HG02571 (cell line): Measurements from ENCODE around the gene MGAT5.

Source experiments
- ATAC-seq: cut with Tn5 transposase; IDR thresholded peaks from one replicate; pipeline ENCODE4 v1.9.1; 2021; ENCODE audit warnings: mild to moderate bottlenecking, moderate library complexity; ENCODE audit not compliant: unreplicated experiment

The MGAT5 gene

DNA sequence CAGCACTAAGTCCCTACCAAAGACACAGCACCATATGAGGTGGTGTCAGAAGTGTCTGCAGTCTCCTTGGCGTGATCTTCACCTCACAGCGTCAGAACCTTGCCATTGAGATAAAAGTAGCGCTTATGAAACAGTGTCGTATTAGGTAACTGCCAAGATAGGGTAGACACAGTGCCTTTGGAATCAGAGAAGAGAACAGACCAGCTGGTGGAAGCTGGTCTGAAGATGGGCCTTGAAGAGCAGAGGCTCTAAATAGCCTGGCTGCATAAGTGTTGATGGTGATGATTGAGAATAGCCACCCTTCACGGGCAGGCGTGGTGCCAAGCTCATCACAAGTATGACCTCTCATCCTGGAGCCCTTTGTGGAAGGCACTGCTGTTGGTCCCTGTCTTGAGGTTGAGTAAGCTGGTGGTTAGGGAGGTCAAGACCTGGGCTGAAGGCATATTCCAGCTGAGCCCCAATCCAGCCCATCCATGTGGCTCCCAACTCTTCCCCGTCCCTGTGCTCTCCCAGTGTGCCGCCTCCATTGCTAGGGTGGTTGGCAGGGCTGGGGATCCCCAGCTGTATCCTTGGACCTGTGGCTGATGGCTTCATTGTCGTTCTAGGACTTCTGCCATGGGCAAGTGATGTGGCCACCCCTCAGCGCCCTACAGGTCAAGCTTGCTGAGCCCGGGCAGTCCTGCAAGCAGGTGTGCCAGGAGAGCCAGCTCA, 187.4 kb downstream of the MGAT5 start:
- ATAC-seq: no peak

DNA sequence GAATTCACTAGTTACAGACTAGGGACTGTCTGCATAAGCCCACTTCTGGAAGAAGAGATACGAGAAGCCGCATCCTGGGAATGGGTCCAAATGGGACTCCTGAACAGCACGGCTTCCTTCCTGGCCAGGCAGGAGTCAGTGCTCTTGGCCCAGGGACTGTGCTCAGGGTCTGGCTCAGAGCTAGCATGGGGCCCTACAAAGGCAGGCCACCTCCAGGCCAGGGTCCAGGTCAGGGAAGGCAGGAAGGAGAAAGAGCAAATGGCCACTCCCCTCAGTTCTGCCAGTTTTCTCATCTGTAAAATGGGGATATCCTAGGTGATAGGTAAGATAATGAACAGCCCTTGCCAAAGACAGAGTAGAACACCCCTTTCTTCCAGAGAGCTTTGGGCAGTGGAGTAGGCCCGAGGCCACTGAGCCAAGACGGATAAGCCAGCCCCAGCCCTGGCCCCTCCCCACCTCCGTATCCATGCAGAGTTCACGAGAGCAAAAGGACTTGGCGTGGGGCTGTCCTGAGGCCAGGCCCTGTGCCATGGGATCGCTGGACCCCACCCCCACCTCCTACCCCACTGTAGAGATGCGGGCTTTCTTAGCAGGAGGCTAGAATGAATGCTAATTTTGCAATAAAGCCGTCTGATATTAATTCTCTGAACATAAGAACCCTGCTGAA, 190.1 kb downstream of the MGAT5 start:
- ATAC-seq: no peak

DNA sequence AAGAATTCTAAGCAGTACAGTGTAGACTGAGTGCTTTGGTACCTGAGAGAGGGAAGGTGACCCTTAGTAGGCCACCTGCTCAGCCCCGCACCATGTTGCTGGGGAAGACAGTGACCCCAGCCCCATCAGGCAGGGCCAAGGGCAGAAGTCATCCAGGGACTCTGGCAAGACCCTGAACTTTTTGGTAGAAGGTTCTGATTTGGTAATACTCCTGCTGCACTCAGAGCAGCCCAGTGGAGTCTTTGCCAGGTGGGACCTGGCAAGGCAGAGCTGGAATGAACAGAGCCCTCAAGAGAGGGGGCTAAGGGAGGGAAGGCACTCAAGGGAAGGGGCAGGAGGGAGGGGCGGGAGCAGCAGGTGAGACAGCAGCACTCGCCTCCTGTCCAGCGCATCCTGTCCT, 191.2 kb downstream of the MGAT5 start:
- ATAC-seq: no peak

DNA sequence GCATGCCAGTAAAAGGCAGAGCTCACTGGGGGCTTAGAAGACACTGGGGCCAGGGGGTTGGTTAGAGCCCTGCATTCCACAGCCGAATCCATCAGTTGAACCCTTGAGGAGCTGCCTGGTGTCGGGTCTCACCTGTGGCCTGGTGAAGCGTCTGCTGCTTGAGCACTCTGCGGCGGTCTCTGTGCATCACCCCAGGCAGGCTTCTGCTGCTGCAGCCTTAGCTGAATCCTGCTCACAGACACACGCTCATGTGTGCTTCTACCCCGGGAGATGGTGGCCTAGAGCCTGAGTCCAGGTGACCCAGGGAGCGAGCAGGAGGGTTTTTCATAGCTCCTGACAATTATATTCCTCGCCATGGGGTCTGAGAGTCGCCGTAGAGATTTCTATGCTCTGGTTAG, 192.1 kb downstream of the MGAT5 start:
- no peak for ATAC-seq

DNA sequence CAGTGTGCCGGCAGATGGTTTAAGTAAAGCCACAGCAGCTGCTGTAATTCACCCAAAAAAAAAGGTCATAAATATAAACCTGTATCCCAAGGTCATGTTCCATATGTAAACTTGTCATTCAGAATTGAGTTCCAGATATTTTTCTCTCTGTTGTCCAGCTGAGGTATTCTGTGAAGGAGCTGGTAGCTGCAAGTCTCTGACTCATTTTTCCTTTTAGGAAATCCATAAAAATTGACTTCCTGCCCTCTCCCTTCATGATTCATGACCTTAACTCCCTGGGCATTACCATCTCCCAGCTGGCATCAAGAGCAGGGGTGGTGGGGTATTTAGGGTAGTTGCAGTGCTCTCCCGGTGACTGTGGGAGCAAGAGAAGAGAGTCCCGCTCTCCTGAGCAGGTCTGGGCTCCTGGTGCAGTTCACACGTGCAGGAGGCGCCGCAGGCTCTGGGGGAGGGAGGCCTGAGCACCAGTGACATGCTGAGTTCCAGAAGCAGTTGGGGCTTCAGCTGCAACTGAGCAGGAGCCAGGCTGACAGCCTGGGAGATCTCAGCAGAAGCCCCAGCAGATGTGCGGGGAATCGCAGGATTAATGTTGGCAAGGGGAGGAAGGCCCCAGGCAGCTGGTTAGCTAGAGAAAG, 192.6 kb downstream of the MGAT5 start:
- ATAC-seq: no peak

DNA sequence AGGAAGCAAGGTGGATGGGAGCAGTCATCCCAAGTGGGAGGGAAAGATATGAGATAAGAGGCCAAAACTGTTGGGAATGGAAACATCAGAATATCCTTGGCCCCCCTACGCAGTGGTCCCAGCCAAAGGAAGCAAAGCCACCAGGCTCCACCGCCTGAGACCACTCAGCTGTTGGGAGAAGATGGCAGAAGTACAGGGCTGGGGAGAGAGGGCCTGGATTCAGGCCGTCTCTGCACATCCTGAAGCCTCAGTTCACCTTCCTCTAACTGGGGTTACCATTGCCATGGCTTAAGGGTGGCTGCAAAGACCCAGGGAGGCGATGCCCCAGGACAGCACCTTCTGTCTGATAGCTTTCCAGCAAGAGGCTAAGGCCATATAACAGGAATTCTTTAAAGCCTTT, 193.8 kb downstream of the MGAT5 start:
- no peak for ATAC-seq

DNA sequence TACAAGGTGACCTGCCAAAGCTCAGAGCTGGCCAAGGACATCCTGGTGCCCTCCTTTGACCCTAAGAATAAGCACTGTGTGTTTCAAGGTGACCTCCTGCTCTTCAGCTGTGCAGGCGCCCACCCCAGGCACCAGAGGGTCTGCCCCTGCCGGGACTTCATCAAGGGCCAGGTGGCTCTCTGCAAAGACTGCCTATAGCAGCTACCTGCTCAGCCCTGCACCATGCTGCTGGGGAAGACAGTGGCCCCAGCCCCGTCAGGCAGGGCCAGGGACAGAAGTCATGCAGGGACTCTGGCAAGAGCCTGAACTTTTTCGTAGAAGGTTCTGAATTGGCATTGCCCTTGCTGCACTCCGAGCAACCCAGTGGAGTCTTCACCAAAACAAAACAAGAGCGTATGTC, 194.8 kb downstream of the MGAT5 start:
- no peak for ATAC-seq

DNA sequence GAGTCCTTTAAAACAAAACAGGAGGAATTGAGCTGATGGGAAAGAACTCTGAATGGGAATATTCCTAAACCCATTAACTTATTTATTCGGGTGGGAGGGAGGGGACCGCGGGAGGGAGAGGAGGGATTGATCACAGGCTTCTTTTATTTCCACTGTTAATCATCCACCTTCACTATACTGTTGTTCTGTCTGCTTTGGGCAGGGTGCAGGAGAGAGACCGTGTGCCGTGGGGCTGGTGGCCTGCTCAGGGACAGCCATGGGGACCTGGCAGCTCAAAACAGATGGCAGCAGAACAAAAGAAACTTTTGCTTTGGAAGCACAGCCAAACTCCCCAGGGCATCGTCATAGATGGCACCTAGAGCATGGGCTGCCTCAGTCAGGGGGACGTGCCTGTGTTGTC, 195.3 kb downstream of the MGAT5 start:
- ATAC-seq: no peak

DNA sequence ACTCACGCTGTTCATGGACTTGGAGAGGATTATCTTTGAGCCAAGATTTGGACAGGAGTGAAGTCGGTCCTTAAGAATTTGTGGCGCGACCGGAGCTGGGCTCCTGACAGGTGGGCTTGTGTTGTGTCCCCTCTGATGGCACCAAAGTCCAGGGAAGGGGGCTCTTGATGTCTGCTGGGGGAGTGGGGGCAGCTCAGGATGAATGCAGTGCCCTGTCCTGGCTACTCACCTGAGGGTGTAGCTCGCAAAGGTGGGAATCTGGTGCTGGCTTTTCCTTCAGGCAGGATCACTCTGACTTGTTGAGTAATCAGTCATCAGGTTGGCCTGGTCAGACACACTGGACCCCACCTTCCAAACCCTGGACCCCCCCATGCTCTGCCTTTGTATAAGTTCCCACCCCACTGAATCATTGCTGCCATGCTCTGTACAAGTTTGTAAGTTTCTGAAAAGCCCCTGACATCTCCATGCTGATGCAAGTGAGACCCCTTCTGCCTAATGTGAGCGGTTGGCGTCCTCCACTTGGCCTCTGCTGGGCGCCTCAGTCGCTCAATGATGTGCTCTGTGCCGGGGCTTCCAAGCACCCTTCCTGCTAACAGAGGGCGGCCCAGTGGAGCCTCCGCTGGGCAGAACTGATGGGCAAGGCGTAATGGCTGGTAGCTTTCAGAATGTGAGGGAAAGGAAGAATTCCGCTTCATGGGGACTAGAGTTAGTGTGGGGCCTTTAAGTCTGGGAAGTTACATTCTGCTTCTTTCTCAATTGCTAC, 196.1 kb downstream of the MGAT5 start:
- ATAC-seq: no peak

DNA sequence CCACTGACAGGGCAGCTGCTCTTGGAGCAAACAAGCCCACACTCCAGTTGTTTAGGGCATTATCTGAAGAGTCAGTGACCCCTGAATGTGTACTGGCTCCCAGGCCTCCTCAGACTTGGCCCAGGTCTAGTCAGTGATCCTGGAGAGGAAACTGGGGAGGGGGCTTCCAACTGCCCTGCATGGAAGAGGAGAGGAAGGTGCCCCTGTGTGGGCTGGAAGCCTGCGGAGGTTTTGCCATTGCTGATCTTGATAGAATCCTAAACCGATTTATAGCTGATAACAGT, 197.4 kb downstream of the MGAT5 start:
- no peak for ATAC-seq

DNA sequence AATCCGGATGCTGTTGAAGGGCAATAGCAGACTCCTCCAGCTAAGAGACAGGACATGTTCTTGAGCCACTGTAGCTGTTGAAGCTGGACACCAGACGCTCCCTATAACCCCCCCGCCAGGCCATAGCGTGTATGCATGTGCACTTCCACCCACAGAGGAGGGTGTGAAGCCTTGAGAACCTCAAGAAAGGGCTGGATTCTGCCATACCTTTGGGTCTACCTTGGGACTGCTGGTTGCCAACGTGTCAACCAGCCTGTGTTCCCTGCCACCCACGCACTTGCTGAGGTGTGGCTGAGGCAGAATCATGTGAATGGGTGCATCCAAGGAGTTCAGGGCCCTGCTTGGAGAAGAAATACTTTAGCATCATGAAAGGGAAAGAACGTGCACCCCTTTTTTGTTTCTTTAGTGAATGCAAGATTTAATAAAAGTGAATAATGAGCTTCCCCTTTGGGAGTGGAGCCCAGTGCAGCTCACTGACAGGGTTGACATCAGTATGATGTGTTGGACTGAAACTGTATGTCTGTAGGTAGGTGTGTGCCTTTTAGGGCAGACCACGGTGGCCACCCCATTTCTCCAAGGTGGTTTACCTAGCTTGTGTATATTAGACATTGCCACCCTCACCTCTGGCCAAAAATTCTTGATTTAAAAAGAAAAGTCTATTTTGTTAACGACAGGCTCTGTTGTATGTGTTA, 198.3 kb downstream of the MGAT5 start:
- ATAC-seq: no peak

DNA sequence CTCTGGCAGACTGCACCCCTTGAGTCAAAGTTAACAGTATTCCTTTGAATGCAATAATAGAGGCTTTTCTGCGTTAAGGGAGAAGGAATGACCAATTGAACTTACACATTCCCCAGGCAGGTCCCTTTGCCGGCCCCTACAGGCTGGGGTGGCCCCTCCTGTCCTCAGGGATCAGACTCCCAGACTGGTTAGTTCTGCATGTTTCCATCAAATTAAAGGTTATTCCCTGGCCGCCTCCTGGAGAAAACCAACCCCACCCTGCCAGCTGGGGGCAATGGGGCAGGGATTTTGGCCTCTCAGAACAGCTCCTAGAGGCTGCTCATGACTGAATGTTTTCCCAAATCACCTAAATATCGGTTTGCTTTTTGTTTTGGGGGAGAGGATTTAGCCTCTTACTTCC, 199.6 kb downstream of the MGAT5 start:
- no peak for ATAC-seq

DNA sequence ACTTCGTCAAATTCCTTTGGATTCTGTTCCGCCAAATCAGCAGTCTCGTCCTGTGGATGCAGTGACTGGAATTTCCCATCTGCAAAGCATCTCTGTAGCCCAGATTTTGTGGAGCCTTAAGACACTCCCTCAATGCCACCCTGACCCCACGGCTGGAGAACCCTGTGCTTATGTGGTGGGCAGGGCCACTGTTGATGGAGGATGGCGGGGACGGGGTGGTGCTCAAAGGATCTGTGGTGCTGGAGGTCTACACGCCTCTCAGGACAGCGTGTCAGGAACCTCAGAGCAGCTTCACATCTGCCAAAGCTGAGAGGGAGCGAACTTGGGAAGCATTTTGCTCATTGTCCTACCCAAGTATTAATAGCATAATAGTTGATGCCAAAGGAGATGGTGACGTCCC, 200.1 kb downstream of the MGAT5 start:
- no peak for ATAC-seq

DNA sequence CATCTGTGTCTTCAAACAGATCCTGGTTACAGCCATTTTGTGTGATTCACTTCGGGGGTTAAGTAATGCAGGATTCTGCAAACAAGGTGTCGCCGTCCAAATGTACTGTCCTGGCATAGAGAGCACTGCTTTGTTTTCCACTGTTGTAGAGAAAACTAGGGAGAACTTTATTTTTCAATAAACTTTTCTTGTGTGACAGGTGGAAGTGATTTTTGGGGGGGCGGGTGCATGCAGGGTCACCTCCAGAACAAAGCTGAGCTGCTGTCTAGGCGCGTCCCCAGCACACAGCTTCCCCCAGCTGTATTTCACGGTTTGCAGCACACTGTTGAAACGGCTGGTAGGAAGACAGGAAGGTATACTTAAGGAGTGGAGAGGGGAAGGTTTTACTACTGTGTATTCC, 200.6 kb downstream of the MGAT5 start:
- ATAC-seq: no peak

DNA sequence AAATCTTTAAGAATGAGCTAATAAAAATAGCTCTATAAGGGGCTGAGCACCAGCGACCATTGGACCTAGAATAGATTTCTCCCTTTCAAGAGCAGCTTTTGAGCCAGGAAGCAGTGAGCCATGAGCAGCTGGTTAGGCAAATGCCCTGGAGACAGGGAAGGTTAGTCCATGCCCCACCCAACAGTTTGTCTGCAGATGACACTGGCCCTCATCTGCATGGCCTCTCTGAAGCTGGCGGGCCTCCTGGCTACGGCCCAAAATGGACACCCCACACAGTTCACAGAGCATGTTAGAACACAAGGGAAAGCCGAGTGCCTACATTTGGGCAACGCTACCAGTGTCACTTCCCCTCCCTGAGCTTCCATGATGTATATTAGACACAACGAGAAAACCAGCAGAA, 201.1 kb downstream of the MGAT5 start:
- no peak for ATAC-seq

DNA sequence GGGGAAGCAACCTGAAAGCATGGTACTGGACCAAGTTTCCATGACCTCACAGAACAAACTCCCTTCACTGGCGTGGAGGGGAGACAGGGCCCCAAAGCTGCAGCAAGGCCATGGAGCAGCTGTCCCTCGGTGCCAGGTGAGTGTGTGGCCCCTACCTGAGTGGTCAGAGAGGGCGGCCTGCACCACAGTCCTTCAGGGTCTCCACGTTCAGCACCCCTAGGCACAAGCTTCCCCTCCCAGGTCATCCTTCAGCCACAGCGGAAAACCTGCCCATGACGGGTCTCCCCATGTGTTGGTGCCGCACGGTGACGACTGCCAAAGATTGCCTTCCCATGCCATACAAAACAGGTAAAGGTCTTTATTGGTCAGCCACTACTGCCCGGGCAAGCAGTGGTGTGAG, 201.6 kb downstream of the MGAT5 start:
- no peak for ATAC-seq

DNA sequence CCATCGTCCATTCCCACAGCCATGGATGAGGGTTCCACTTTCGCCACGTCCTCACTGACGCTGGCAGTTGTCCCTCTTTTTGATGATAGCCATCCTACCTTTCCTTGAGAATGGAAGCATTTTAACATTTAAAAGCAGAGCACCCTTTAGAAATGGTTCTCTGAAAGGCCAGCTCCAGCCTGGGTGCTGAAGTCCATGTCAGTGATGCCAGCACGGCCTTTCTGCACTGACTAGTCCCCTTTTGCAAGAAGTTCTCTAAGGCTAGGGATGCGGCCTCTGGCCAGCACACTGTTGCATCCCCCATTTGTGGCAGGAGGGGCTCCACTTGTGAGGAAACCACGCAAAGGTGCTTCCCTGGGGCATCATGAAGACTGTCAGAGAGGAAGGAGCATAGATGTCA, 203.5 kb downstream of the MGAT5 start:
- no peak for ATAC-seq

DNA sequence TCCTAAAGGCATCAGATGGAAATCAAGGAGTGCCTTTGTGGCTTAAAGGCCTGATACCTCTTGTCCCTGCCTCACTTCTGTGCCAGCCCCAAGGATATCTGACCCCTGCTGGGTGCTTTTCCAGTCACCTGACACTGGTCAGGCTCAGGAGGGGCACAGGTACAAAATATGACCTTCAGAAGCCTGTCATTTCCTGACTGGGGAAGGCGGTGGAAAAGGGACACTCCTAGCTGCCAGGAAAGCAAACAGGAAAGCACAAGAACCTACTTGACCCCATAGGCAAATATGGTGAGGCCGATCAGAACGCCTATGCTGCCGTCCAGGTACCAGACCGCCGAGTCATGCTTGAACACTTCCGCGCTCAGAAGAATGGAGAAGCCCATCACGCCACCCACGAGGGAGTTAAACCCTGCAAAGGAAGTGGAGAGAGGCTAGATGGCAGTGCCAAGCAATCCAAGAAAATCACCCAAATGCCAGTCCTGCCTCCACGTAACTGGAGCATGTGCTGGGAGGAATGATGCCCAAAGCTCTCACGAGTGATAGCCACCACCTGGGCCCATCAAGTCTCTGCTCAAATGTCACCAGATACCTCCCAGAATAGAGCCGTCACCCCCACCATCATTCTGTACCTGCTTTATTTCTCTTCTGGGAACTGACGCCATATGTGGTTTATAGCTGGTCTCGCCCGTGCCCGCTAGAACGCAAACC, 204.0 kb downstream of the MGAT5 start:
- no peak for ATAC-seq

DNA sequence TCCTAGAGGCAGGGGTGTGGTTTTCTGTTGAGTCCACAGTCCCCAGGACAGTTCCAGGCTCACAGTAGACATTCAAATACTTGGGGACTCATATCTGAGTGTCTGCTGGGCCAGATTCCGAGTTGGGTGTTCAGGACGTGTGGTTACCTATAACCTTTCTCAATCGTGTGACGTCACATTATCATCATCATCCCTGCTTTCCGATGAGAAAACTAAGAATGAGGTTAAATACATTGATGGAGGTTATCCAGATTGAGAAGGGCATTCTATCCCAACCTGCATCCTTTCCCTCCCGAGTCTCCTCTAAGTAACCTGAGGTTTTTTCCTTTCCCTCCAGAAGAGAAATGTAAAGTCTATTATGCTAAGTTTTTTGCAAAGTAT, 204.6 kb downstream of the MGAT5 start:
- no peak for ATAC-seq

DNA sequence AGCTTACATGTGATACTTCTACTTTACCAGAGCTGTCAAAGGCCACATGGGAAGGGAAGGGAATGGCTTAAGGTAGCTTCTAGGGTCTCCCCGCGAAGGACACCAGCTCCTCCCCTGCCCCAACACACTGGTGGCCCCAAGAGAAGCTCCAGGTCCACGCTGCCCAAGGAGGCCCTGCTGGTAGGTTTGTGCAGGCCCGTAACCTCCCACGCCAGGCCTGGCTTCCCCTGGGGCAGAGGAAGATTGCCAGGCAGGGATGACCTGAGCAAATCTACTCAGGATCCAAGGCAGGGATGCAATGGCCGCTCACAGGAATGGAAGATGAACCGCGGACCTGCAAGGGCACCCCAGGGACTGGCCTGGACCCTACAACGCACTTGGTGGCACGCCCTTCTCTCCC, 205.1 kb downstream of the MGAT5 start:
- ATAC-seq: no peak
